B cell (primary cell): ENCODE results near the gene GPD1. TPM values are rescaled to one million over a fixed set of nuclear protein-coding genes. Genes with fewer than 3 reads are reported as not detected.

Experiments
- ATAC-seq: fragments of 200-7000 bp; cut with Tn5 transposase; one replicate; pipeline ENCODE4 v1.10.0; 2021; ENCODE audit warnings: low read depth, mild to moderate bottlenecking, moderate number of reproducible peaks, moderate library complexity
- CTCF ChIA-PET: fragments of 350-600 bp; sonication (Branson Sonifier 250); formaldehyde crosslinking; loops from one replicate; lab custom pipeline; 2021; ENCODE audit warnings: antibody characterized with exemption, inconsistent platforms; lab: Charles Lee
- POLR2A ChIA-PET: fragments of 350-600 bp; sonication (Branson Sonifier 250); formaldehyde crosslinking; loops from one replicate; lab custom pipeline; 2021; ENCODE audit warnings: antibody characterized with exemption; lab: Charles Lee
- DNase-seq: peaks from one replicate; pipeline ENCODE4 v3.0.0; 2013
- H2AFZ ChIP-seq: 2 replicates; pipeline ENCODE4 v1.6.1; 2012; ENCODE audit warnings: mild to moderate bottlenecking, low read depth, low read length; ENCODE audit not compliant: insufficient read depth, poor library complexity, severe bottlenecking
- H3K27ac ChIP-seq, 2 donors: 1 replicate in 1 of 2; 2 replicates in 1 of 2; pipeline ENCODE4 v1.5.1; 2012 to 2013; ENCODE audit warnings: low read length in 2 of 2, mild to moderate bottlenecking in 2 of 2, moderate library complexity in 1 of 2
- H3K27me3 ChIP-seq, 4 experiments: fragments of 200-600 bp in 1 of 4; sonication (generic) in 1 of 4; replicated peaks in 1 of 4; 1 replicate in 2 of 4; 2 replicates in 2 of 4; pipeline versions ENCODE4 v1.6.1 to v1.7.0; 2013 to 2016; ENCODE audit warnings: low read length in 3 of 4, mild to moderate bottlenecking in 2 of 4, mixed read lengths in 1 of 4, moderate library complexity in 1 of 4; ENCODE audit not compliant: insufficient read depth in 4 of 4, control insufficient read depth in 3 of 4; ENCODE audit errors: control extremely low read depth in 1 of 4
- H3K36me3 ChIP-seq, 2 experiments: replicated peaks in 1 of 2; 1 replicate in 1 of 2; 2 replicates in 1 of 2; pipeline versions ENCODE4 v1.6.1 to v1.7.1; 2013; ENCODE audit warnings: low read length in 1 of 2; ENCODE audit not compliant: insufficient read depth in 2 of 2, control insufficient read depth in 1 of 2; ENCODE audit errors: control extremely low read depth in 1 of 2, extremely low read depth in 1 of 2
- H3K4me1 ChIP-seq, 2 donors: fragments of 200-600 bp in 1 of 2; sonication (generic) in 1 of 2; 1 replicate in 1 of 2; 2 replicates in 1 of 2; pipeline versions ENCODE4 v1.5.1 to v1.6.1; 2013 to 2017; ENCODE audit warnings: low read length in 2 of 2; ENCODE audit not compliant: control insufficient read depth in 2 of 2, insufficient read depth in 2 of 2
- H3K4me2 ChIP-seq: replicated peaks from 2 replicates; pipeline ENCODE3; 2012; ENCODE audit warnings: mild to moderate bottlenecking, low read depth, low read length; ENCODE audit not compliant: poor library complexity, severe bottlenecking
- H3K4me3 ChIP-seq, 5 experiments: fragments of 200-600 bp in 1 of 5; sonication (generic) in 1 of 5; 1 replicate in 3 of 5; 2 replicates in 2 of 5; pipeline versions ENCODE4 v1.5.1 to v1.7.0; 2011 to 2016; ENCODE audit warnings: low read length in 4 of 5, mild to moderate bottlenecking in 4 of 5, low read depth in 2 of 5, control low read depth in 1 of 5, moderate library complexity in 1 of 5; ENCODE audit not compliant: insufficient read depth in 1 of 5; ENCODE audit errors: control extremely low read depth in 1 of 5, extremely low read depth in 1 of 5
- H3K79me2 ChIP-seq: fragments of 200-600 bp; sonication (generic); one replicate; pipeline ENCODE4 v1.6.0; 2016; ENCODE audit warnings: low read length; ENCODE audit not compliant: control insufficient read depth, insufficient read depth
- H3K9ac ChIP-seq: fragments of 200-600 bp; sonication (generic); 2 replicates; pipeline ENCODE4 v1.6.1; 2017; ENCODE audit warnings: mild to moderate bottlenecking, low read length, moderate library complexity
- H3K9me3 ChIP-seq, 3 donors: one replicate each; pipeline versions ENCODE4 v1.6.1 to v1.7.1; 2013; ENCODE audit warnings: low read length in 2 of 3; ENCODE audit not compliant: control insufficient read depth in 2 of 3, insufficient read depth in 1 of 3; ENCODE audit errors: control extremely low read depth in 1 of 3
- H4K20me1 ChIP-seq: 2 replicates; pipeline ENCODE4 v1.6.0; 2012; ENCODE audit warnings: mild to moderate bottlenecking, low read length; ENCODE audit not compliant: insufficient read depth, control insufficient read depth, poor library complexity, severe bottlenecking
- H3K27ac Mint-ChIP-seq: one replicate; pipeline ENCODE4 v1.8.0; 2021; ENCODE audit warnings: mixed read lengths
- H3K27me3 Mint-ChIP-seq: one replicate; pipeline ENCODE4 v1.8.0; 2021; ENCODE audit warnings: mixed read lengths
- H3K4me1 Mint-ChIP-seq: one replicate; pipeline ENCODE4 v1.8.0; 2021; ENCODE audit warnings: mixed read lengths
- H3K4me3 Mint-ChIP-seq: one replicate; pipeline ENCODE4 v1.8.0; 2021; ENCODE audit warnings: mixed read lengths
- H3K9me3 Mint-ChIP-seq: one replicate; pipeline ENCODE4 v1.8.0; 2022; ENCODE audit warnings: mixed read lengths; ENCODE audit not compliant: insufficient read depth
- CTCF ChIP-seq: fragments of 200-600 bp; IDR thresholded peaks from one replicate; pipeline ENCODE4 v1.8.0; 2022; ENCODE audit warnings: antibody characterized with exemption, mild to moderate bottlenecking
- EZH2 ChIP-seq: IDR thresholded peaks from 2 replicates; pipeline ENCODE4 v1.6.1; 2012; ENCODE audit warnings: borderline replicate concordance, low read depth, mild to moderate bottlenecking, moderate library complexity, low read length; ENCODE audit not compliant: insufficient read depth, poor library complexity, severe bottlenecking
- WGBS: methylation state at CpG from one replicate; pipeline ENCODE4 v1.1.5; 2013; ENCODE audit warnings: missing lambda C conversion rate; ENCODE audit not compliant: insufficient coverage; 5-methylcytosine and 5-hydroxymethylcytosine counted together
- intact Hi-C: fragments of 100-400 bp; cut with micrococcal nuclease; formaldehyde crosslinking; loops from one replicate; pipeline ENCODE4 v1.10.0; 2022
- polyA plus RNA-seq: library from polyadenylated mRNA; depleted of rRNA; stranded (reverse); fragments of >200 nt; gene quantifications from 2 replicates; pipeline ENCODE4 v1.2.3, GENCODE V29; 2012
- total RNA-seq, 2 donors: library from RNA; stranded (reverse); fragments of 120-200 nt in 1 of 2; gene quantifications; 1 replicate in 1 of 2; 2 replicates in 1 of 2; pipeline versions ENCODE4 v1.2.3 to v1.2.4, GENCODE V29; 2013 to 2022

Gene GPD1
- total and polyA plus RNA-seq, 2 donors (not counting 1 experiment from before 2014, with no cell fraction given), result 0.54 to 1.1 TPM

- Histone ChIP-seq H2AFZ (no peak overlapping the region), H3K9ac (no peak overlapping the region), H3K4me2 (no peak overlapping the region), H3K79me2 (no peaks in the 10 kb centered on the region), H3K27me3 (peaks cover 0 to 8% (median 1%) of the 10 kb centered on the region in 4 experiments), H3K4me1 (peaks cover 0 to 5% of the 10 kb centered on the region in 2 donors), H3K36me3 (no peaks in the 10 kb centered on the region), H4K20me1 (no peaks in the 10 kb centered on the region), H3K27ac (no peak overlapping the region), H3K4me3 (no peak overlapping the region), H3K9me3 (no peaks in the 10 kb centered on the region)
- peaks cover 22% of the 10 kb centered on the region for H3K27me3 Mint-ChIP-seq
- WGBS, result 67% methylated on average over 5 of the region's 5 CpGs
- no peak overlapping the region for H3K4me3 Mint-ChIP-seq
- DNase-seq (no peak), ATAC-seq (no peak)
- POLR2A ChIA-PET, result interaction anchor here (0.6 kb wide), 1 partner anchor 9 kb away, joined by 4 read pairs; no protein-coding TSS in a partner anchor
- H3K4me1 Mint-ChIP-seq, result peaks cover 4% of the 10 kb centered on the region
- H3K27ac Mint-ChIP-seq, result no peak overlapping the region
- H3K9me3 Mint-ChIP-seq, result no peaks in the 10 kb centered on the region
- intact Hi-C loops, result no loop called here
- no peak for TF ChIP-seq EZH2
- CTCF ChIA-PET, result interaction anchor here (0.5 to 15.9 kb wide), 10 partner anchors 10 to 200 kb away, joined by 4 to 343 read pairs (median 8); partner anchors contain the start of genes CERS5 and SMARCD1
Observed at GRCh38 chr12:50066402-50066801, 37.4 kb upstream of the GPD1 start.

GRCh38 chr12:50069069-50069468 lies 34.7 kb upstream of the GPD1 start:
- peaks cover 0 to 4% (median 0%) of the 10 kb centered on the region in 4 experiments for H3K27me3 ChIP-seq
- no peaks in the 10 kb centered on the region for H3K79me2 ChIP-seq
- WGBS, result no CpG with 5 or more reads among the region's 5 CpGs
- no peaks in the 10 kb centered on the region for H3K9me3 Mint-ChIP-seq
- intact Hi-C loops, result no loop called here
- no peak for TF ChIP-seq CTCF
- no peak for TF ChIP-seq EZH2
- no peak overlapping the region for H2AFZ ChIP-seq
- no peak overlapping the region for H3K4me2 ChIP-seq
- no peak overlapping the region for H3K27ac Mint-ChIP-seq
- no peak overlapping the region for H3K4me3 Mint-ChIP-seq
- H3K4me1 ChIP-seq, result peaks cover 0 to 5% of the 10 kb centered on the region in 2 donors
- H3K9ac ChIP-seq, result no peak overlapping the region
- H3K9me3 ChIP-seq, result no peaks in the 10 kb centered on the region
- no peaks in the 10 kb centered on the region for H3K36me3 ChIP-seq
- no peak overlapping the region for H3K4me3 ChIP-seq
- H3K27ac ChIP-seq, result no peak overlapping the region
- ATAC-seq, result no peak
- no peaks in the 10 kb centered on the region for H4K20me1 ChIP-seq
- ChIA-PET CTCF (interaction anchor here (0.8 to 15.9 kb wide), 9 partner anchors 8 to 202 kb away, joined by 3 to 343 read pairs (median 16); partner anchors contain the start of genes CERS5 and SMARCD1), POLR2A (no interaction called here)
- H3K4me1 Mint-ChIP-seq, result peaks cover 4% of the 10 kb centered on the region
- peaks cover 15% of the 10 kb centered on the region for H3K27me3 Mint-ChIP-seq
- no peak for DNase-seq
